DMS79 (cell line): ENCODE measurements around the gene C1orf53.
"Not testable (repeated sequence)": the region's sequence is repeated elsewhere in the genome, so short reads cannot be mapped to it uniquely, and the experiment has no call there.

Experiments used
- DNase-seq: peaks from one replicate; lab custom pipeline; 2025; lab: John Stamatoyannopoulos, UW

C1orf53 gene

GRCh38 chr1:197902454-197903195, at the start of gene C1orf53:
C1orf53 (plus strand) TSS chr1:197902630; CDS start chr1:197902650, 20 bp downstream.
- peak; percentile 57 for DNase-seq

- DNase-seq = not testable (repeated sequence)
These were observed 46.7 kb upstream of the C1orf53 start for GRCh38 chr1:197855751-197856150.

- DNase-seq = no peak
These were observed 45.0 kb upstream of the C1orf53 start for GRCh38 chr1:197857477-197857876.

GRCh38 chr1:197859024-197859423, 43.4 kb upstream of the C1orf53 start:
- DNase-seq = no peak

GRCh38 chr1:197862221-197862620, 40.2 kb upstream of the C1orf53 start:
- DNase-seq = no peak

- no peak for DNase-seq
These were observed 39.8 kb upstream of the C1orf53 start for GRCh38 chr1:197862671-197863070.

- DNase-seq = no peak
These were observed 36.6 kb upstream of the C1orf53 start for GRCh38 chr1:197865809-197866208.

GRCh38 chr1:197868751-197869489, 33.5 kb upstream of the C1orf53 start:
- DNase-seq = no peak

GRCh38 chr1:197869490-197870077, 32.8 kb upstream of the C1orf53 start:
- DNase-seq = no peak

GRCh38 chr1:197876894-197877293, 25.5 kb upstream of the C1orf53 start:
- DNase-seq = no peak

GRCh38 chr1:197880385-197880784, 22.0 kb upstream of the C1orf53 start:
- not testable (repeated sequence) for DNase-seq

GRCh38 chr1:197882241-197882640, 20.2 kb upstream of the C1orf53 start:
- not testable (repeated sequence) for DNase-seq

- DNase-seq = no peak
These were observed 18.3 kb upstream of the C1orf53 start for GRCh38 chr1:197884173-197884572.

- DNase-seq = no peak
These were observed 11.5 kb upstream of the C1orf53 start for GRCh38 chr1:197890936-197891335.

- no peak for DNase-seq
These were observed 9.7 kb upstream of the C1orf53 start for GRCh38 chr1:197892684-197893083.

- DNase-seq = no peak
These were observed 6.1 kb upstream of the C1orf53 start for GRCh38 chr1:197896301-197896700.

GRCh38 chr1:197899037-197899436, 3.4 kb upstream of the C1orf53 start:
- DNase-seq = no peak

GRCh38 chr1:197902131-197902453, 338 bp upstream of the C1orf53 start:
- no peak for DNase-seq

GRCh38 chr1:197903196-197903514, 725 bp downstream of the C1orf53 start:
- DNase-seq = no peak

GRCh38 chr1:197904126-197904787, 1.8 kb downstream of the C1orf53 start:
- DNase-seq = no peak

GRCh38 chr1:197905699-197906351, 3.4 kb downstream of the C1orf53 start:
- DNase-seq = no peak
